Endothelial cell (in vitro differentiated cells): ENCODE measurements around the gene LYST. TPM values are rescaled to one million over a fixed set of nuclear protein-coding genes. Genes with fewer than 3 reads are reported as not detected.
"Not testable (repeated sequence)": the region's sequence is repeated elsewhere in the genome, so short reads cannot be mapped to it uniquely, and the experiment has no call there.

Experiments used
- DNase-seq: peaks from one replicate; pipeline ENCODE4 v3.0.0; 2021; ENCODE audit warnings: low spot score
- H3K27ac Mint-ChIP-seq: one replicate; pipeline ENCODE4 v1.8.0; 2021; ENCODE audit warnings: mixed read lengths, inconsistent platforms; ENCODE audit not compliant: unreplicated experiment
- H3K27me3 Mint-ChIP-seq: one replicate; pipeline ENCODE4 v1.8.0; 2021; ENCODE audit warnings: mild to moderate bottlenecking, moderate library complexity, mixed read lengths, inconsistent platforms; ENCODE audit not compliant: unreplicated experiment
- H3K36me3 Mint-ChIP-seq: one replicate; pipeline ENCODE4 v1.8.0; 2021; ENCODE audit warnings: mild to moderate bottlenecking, low read depth, mixed read lengths, inconsistent platforms; ENCODE audit not compliant: unreplicated experiment
- H3K4me1 Mint-ChIP-seq: one replicate; pipeline ENCODE4 v1.8.0; 2021; ENCODE audit warnings: mild to moderate bottlenecking, mixed read lengths, inconsistent platforms; ENCODE audit not compliant: unreplicated experiment
- H3K4me3 Mint-ChIP-seq: one replicate; pipeline ENCODE4 v1.8.0; 2021; ENCODE audit warnings: mild to moderate bottlenecking, mixed read lengths, inconsistent platforms; ENCODE audit not compliant: unreplicated experiment
- H3K9me3 Mint-ChIP-seq: one replicate; pipeline ENCODE4 v1.8.0; 2021; ENCODE audit warnings: mixed read lengths, inconsistent platforms; ENCODE audit not compliant: unreplicated experiment
- total RNA-seq: library from RNA; stranded (reverse); fragmentation: NEBNext Ultra II Directional; extraction: Animal tissue kit (Norgen Biotek cat#: 25700); gene quantifications from one replicate; pipeline ENCODE4 v1.2.1, GENCODE V29; 2021; ENCODE audit not compliant: unreplicated experiment
- TF ChIP-seq, protein P1 (sequence below): fragments of 200-600 bp; sonication (generic); IDR thresholded peaks from one replicate; pipeline ENCODE4 v1.5.0; 2021; ENCODE audit warnings: antibody characterized with exemption; ENCODE audit not compliant: unreplicated experiment

Gene LYST
- total RNA-seq, 1 donor from 2014 or later = 7.4 TPM

DNA sequence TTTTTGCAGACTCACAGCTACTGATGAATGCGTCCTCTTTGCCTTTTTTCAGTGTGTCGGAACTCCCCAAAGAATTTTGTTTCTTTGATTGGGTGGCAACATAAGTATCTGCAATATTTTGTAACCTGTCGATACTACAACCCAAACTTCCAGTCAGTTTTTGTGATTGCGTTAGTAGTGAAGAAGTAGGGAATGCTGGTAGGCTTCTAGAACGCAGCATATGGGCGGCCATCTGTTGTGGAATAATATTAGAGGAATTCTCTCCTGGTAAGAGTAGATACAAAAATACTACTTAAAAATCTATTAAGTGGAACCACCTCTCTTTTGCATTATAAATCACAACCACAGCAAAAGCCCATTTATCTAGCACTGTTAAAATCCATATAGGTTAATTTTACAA is 107.4 kb downstream of the LYST start:
- Mint-ChIP-seq H3K9me3 (no peaks in the 10 kb centered on the region), H3K27ac (no peak overlapping the region), H3K4me3 (no peak overlapping the region), H3K27me3 (no peaks in the 10 kb centered on the region), H3K36me3 (no peaks in the 10 kb centered on the region), H3K4me1 (no peaks in the 10 kb centered on the region)
- TF ChIP-seq, protein P1, sequence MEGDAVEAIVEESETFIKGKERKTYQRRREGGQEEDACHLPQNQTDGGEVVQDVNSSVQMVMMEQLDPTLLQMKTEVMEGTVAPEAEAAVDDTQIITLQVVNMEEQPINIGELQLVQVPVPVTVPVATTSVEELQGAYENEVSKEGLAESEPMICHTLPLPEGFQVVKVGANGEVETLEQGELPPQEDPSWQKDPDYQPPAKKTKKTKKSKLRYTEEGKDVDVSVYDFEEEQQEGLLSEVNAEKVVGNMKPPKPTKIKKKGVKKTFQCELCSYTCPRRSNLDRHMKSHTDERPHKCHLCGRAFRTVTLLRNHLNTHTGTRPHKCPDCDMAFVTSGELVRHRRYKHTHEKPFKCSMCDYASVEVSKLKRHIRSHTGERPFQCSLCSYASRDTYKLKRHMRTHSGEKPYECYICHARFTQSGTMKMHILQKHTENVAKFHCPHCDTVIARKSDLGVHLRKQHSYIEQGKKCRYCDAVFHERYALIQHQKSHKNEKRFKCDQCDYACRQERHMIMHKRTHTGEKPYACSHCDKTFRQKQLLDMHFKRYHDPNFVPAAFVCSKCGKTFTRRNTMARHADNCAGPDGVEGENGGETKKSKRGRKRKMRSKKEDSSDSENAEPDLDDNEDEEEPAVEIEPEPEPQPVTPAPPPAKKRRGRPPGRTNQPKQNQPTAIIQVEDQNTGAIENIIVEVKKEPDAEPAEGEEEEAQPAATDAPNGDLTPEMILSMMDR = no peak
- DNase-seq = no peak

DNA sequence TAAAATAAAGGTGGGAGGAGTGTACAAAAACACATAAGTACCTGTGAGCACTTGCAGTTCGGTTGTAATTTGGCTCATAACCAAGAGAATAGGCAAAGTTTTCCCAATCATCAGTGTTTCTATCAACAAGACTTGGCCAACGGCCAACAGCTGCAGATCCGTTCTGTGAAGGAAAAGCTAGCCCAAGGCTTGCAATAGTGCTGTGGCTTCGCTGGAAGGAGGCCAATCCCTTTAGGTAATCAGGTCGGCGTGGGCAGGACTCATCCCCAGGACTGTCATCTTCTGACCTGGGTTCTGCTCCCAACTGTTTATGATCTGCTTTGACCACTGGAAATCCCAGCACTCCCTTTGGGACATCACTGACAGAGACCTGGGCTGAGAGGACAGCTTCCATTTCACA is 107.8 kb downstream of the LYST start:
- no peak for DNase-seq
- TF ChIP-seq, protein P1 = no peak
- Mint-ChIP-seq H3K9me3 (no peaks in the 10 kb centered on the region), H3K36me3 (no peaks in the 10 kb centered on the region), H3K27ac (no peak overlapping the region), H3K4me1 (no peaks in the 10 kb centered on the region), H3K27me3 (no peaks in the 10 kb centered on the region), H3K4me3 (no peak overlapping the region)

DNA sequence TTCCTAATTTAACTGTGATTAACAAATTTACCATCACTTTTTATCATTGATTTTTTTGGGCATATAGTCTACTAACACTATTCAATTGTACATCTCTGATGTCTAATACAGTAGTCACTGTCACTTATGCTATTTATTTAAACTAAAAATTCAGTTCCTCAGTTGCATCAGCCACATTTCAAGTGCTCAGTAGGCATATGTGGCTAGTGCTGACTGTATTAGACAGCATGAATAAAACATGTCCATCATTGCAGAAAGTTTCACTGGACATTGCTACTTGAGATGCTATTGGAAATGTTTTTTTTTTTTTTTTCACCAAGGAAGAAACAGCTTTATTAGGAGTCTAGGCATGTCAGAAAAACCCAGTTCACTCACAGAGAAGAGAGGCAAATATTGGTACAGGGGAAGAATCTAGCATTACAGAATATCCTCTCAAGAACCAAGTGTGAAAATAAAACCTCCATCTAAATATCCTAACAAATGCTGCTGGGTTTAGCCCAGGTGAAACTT is 109.1 kb downstream of the LYST start:
- TF ChIP-seq, protein P1 = no peak
- H3K36me3 Mint-ChIP-seq = no peaks in the 10 kb centered on the region
- no peaks in the 10 kb centered on the region for H3K27me3 Mint-ChIP-seq
- H3K4me1 Mint-ChIP-seq = no peaks in the 10 kb centered on the region
- DNase-seq = no peak
- H3K27ac Mint-ChIP-seq = no peak overlapping the region
- no peak overlapping the region for H3K4me3 Mint-ChIP-seq
- no peaks in the 10 kb centered on the region for H3K9me3 Mint-ChIP-seq

DNA sequence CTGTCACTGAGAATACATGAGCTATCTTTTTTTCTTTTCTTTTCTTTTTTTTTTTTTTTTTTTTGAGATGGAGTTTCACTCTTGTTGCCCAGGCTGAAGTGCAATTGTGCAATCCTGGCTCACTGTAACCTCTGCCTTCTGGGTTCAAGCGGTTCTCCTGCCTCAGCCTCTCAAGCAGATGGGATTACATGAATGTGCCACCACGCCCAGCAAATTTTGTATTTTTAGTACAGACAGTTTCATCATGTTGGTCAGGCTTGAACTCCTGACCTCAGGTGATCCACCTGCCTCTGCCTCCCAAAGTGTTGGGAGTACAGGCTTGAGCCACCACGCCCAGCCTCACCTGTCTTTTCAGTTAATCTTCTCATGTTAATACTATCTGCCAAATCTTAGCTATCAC is 112.5 kb downstream of the LYST start:
- not testable (repeated sequence) for H3K9me3 Mint-ChIP-seq, H3K4me3 Mint-ChIP-seq, H3K27me3 Mint-ChIP-seq, H3K27ac Mint-ChIP-seq, H3K4me1 Mint-ChIP-seq, DNase-seq, H3K36me3 Mint-ChIP-seq

DNA sequence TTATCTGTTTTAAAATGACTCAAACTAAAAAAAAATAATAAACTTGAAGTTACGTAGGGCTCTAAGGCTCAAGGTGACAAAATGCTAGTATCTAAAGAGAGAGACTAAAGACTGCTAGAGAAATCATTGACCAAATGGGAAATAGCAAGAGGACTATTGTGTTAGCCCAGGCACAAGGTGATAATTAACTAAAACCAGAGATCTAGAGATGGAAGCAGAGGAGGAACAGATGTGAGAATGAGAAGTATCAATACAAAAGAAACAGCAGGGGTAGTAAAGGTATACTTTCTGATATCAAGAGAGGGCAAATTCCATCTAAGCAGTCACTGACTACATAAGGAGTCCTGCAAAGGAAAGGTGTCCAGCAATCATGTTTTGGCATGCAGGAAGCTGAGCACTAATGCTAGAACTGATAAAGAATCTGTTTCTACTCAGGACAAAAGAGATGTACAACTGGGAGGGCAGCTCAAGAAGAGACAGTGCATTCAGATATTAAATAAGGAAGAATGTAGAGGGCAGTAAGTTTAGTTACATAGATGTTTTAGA is 116.9 kb downstream of the LYST start:
- Mint-ChIP-seq H3K27ac (no peak overlapping the region), H3K27me3 (no peaks in the 10 kb centered on the region), H3K4me1 (peaks cover 11% of the 10 kb centered on the region), H3K4me3 (no peak overlapping the region), H3K36me3 (no peaks in the 10 kb centered on the region), H3K9me3 (no peaks in the 10 kb centered on the region)
- TF ChIP-seq, protein P1 = no peak
- DNase-seq = no peak
